ENCODE results near the gene SNX7. TPM values are rescaled to one million over a fixed set of nuclear protein-coding genes. Genes with fewer than 3 reads are reported as not detected.

SNX7 gene
- total and polyA plus RNA-seq, 10 donors, result 2.3 to 11.5 (median 7.6) TPM

- no peaks in the 10 kb centered on the region for H3K4me1 ChIP-seq
- intact Hi-C loops (cut with DNase I; ENCODE audit: low total_unique reads), result no loop called here
- no peak overlapping the region for H3K27ac ChIP-seq
- no peaks in the 10 kb centered on the region for H3K9me3 ChIP-seq
- DNase-seq, result no peak
- H3K27me3 ChIP-seq (replicated peaks in 1 of 7), result no peaks in the 10 kb centered on the region
- H3K36me3 ChIP-seq, result no peaks in the 10 kb centered on the region
- 73 to 88% (median 79%) methylated on average over 2 of the region's 2 CpGs for WGBS, 5 donors
- TF ChIP-seq POLR2AphosphoS5 (IDR thresholded peaks at IDR 0.05), result no peak
- TF ChIP-seq POLR2A (IDR thresholded peaks at IDR 0.05), result no peak
- no peak for TF ChIP-seq CTCF (IDR thresholded peaks at IDR 0.05 in 8 of 11, conservative IDR thresholded peaks at IDR 0.05 in 3 of 11)
- no peak overlapping the region for H3K4me3 ChIP-seq
These were observed 44.1 kb downstream of the SNX7 start for GRCh38 chr1:98705591-98705990.

GRCh38 chr1:98706173-98706843 is 44.8 kb downstream of the SNX7 start:
- no peaks in the 10 kb centered on the region for H3K36me3 ChIP-seq
- no peak overlapping the region for H3K27ac ChIP-seq
- no peaks in the 10 kb centered on the region for H3K9me3 ChIP-seq
- WGBS, 5 donors, result 79 to 88% (median 83%) methylated on average over 4 of the region's 4 CpGs
- DNase-seq, result no peak
- intact Hi-C loops (cut with DNase I; ENCODE audit: low total_unique reads), result no loop called here
- TF ChIP-seq CTCF (IDR thresholded peaks at IDR 0.05 in 8 of 11, conservative IDR thresholded peaks at IDR 0.05 in 3 of 11) (no peak), POLR2A (IDR thresholded peaks at IDR 0.05) (no peak), POLR2AphosphoS5 (IDR thresholded peaks at IDR 0.05) (no peak)
- H3K27me3 ChIP-seq (replicated peaks in 1 of 7), result no peaks in the 10 kb centered on the region
- H3K4me3 ChIP-seq, result no peak overlapping the region
- H3K4me1 ChIP-seq, result no peaks in the 10 kb centered on the region

- peaks cover 0 to 6% (median 0%) of the 10 kb centered on the region in 8 donors for H3K9me3 ChIP-seq
- H3K4me3 ChIP-seq, result no peak overlapping the region
- no peaks in the 10 kb centered on the region for H3K4me1 ChIP-seq
- TF ChIP-seq CTCF (IDR thresholded peaks at IDR 0.05 in 8 of 11, conservative IDR thresholded peaks at IDR 0.05 in 3 of 11) (no peak), POLR2A (IDR thresholded peaks at IDR 0.05) (no peak), POLR2AphosphoS5 (IDR thresholded peaks at IDR 0.05) (no peak)
- DNase-seq, result no peak
- H3K27me3 ChIP-seq (replicated peaks in 1 of 7), result no peaks in the 10 kb centered on the region
- intact Hi-C loops (cut with DNase I; ENCODE audit: low total_unique reads), result no loop called here
- H3K36me3 ChIP-seq, result no peaks in the 10 kb centered on the region
- no peak overlapping the region for H3K27ac ChIP-seq
These were observed 46.0 kb downstream of the SNX7 start for GRCh38 chr1:98707556-98707955.

GRCh38 chr1:98709906-98710305 is 48.4 kb downstream of the SNX7 start:
- no peak for TF ChIP-seq CTCF (IDR thresholded peaks at IDR 0.05 in 8 of 11, conservative IDR thresholded peaks at IDR 0.05 in 3 of 11)
- TF ChIP-seq POLR2AphosphoS5 (IDR thresholded peaks at IDR 0.05), result no peak
- no peak for TF ChIP-seq POLR2A (IDR thresholded peaks at IDR 0.05)
- 80 to 94% (median 88%) methylated on average over 3 of the region's 3 CpGs for WGBS, 5 donors
- DNase-seq, result no peak
- Histone ChIP-seq H3K27ac (no peak overlapping the region), H3K27me3 (replicated peaks in 1 of 7) (no peaks in the 10 kb centered on the region), H3K4me1 (no peaks in the 10 kb centered on the region), H3K9me3 (peaks cover 0 to 7% (median 0%) of the 10 kb centered on the region in 8 donors), H3K36me3 (no peaks in the 10 kb centered on the region), H3K4me3 (no peak overlapping the region)
- intact Hi-C loops (cut with DNase I; ENCODE audit: low total_unique reads), result no loop called here
